HepG2 (cell line): ENCODE measurements around the gene HINT1. TPM values are rescaled to one million over a fixed set of nuclear protein-coding genes. Genes with fewer than 3 reads are reported as not detected.

Source experiments
- AGO2 ChIP-seq: fragments of 200-400 bp; formaldehyde crosslinking; optimal IDR thresholded peaks from 2 replicates; pipeline ENCODE3; 2017; ENCODE audit warnings: mild to moderate bottlenecking, low read depth, low read length, moderate library complexity
- ATF3 ChIP-seq: sonication (generic); formaldehyde crosslinking; IDR thresholded peaks from 2 replicates; pipeline ENCODE4 v1.4.0; 2020; ENCODE audit warnings: missing genetic modification reagents
- ATF7-NPFF ChIP-seq: sonication (generic); formaldehyde crosslinking; IDR thresholded peaks from 2 replicates; pipeline ENCODE4 v1.8.1; 2023; ENCODE audit warnings: mild to moderate bottlenecking, low read depth, missing genetic modification reagents, moderate library complexity
- CENPBD1 ChIP-seq: sonication (generic); formaldehyde crosslinking; IDR thresholded peaks from 2 replicates; pipeline ENCODE4 v1.8.0; 2022; ENCODE audit warnings: missing genetic modification reagents, low read depth, mild to moderate bottlenecking, borderline replicate concordance
- HNF4G ChIP-seq, 2 experiments: sonication (generic) in 1 of 2; formaldehyde crosslinking in 1 of 2; IDR thresholded peaks; 2 replicates each; pipeline versions ENCODE4 v1.4.0 to v1.6.1; 2011 to 2020; ENCODE audit warnings: borderline replicate concordance in 2 of 2, low read depth in 2 of 2, mild to moderate bottlenecking in 2 of 2, low read length in 1 of 2, missing genetic modification reagents in 1 of 2, moderate library complexity in 1 of 2
- IRX3 ChIP-seq: sonication (generic); formaldehyde crosslinking; IDR thresholded peaks from 2 replicates; pipeline ENCODE4 v1.8.1; 2023; ENCODE audit warnings: mild to moderate bottlenecking, low read depth, missing genetic modification reagents, borderline replicate concordance
- MATR3 ChIP-seq: sonication (generic); formaldehyde crosslinking; IDR thresholded peaks from 2 replicates; pipeline ENCODE4 v1.4.0; 2020; ENCODE audit warnings: missing genetic modification reagents
- MIER2 ChIP-seq: IDR thresholded peaks from 2 replicates; pipeline ENCODE4 v1.6.1; 2016; ENCODE audit warnings: missing biosample characterization, missing genetic modification reagents
- MTA3 ChIP-seq: sonication (generic); formaldehyde crosslinking; IDR thresholded peaks from 2 replicates; pipeline ENCODE4 v1.4.0; 2020; ENCODE audit warnings: missing genetic modification reagents
- PHF21A ChIP-seq: sonication (generic); formaldehyde crosslinking; IDR thresholded peaks from 2 replicates; pipeline ENCODE4 v1.5.0; 2020; ENCODE audit warnings: mild to moderate bottlenecking, missing genetic modification reagents
- PITX1 ChIP-seq: sonication (generic); formaldehyde crosslinking; IDR thresholded peaks from 2 replicates; pipeline ENCODE4 v1.5.1; 2020; ENCODE audit warnings: mild to moderate bottlenecking, missing genetic modification reagents
- PRDM10 ChIP-seq: sonication (generic); formaldehyde crosslinking; IDR thresholded peaks from 2 replicates; pipeline ENCODE4 v1.4.0; 2020; ENCODE audit warnings: low read depth, missing genetic modification reagents
- SMAD3 ChIP-seq: sonication (generic); formaldehyde crosslinking; IDR thresholded peaks from 2 replicates; pipeline ENCODE4 v1.4.0; 2020; ENCODE audit warnings: missing genetic modification reagents
- YEATS2 ChIP-seq: sonication (generic); formaldehyde crosslinking; IDR thresholded peaks from 2 replicates; pipeline ENCODE4 v1.4.0; 2020; ENCODE audit warnings: missing genetic modification reagents, borderline replicate concordance
- ZBTB38 ChIP-seq: sonication (generic); formaldehyde crosslinking; IDR thresholded peaks from 2 replicates; pipeline ENCODE4 v1.5.1; 2020; ENCODE audit warnings: mild to moderate bottlenecking, missing genetic modification reagents
- ZNF121 ChIP-seq: sonication (generic); formaldehyde crosslinking; IDR thresholded peaks from 2 replicates; pipeline ENCODE4 v1.5.0; 2020; ENCODE audit warnings: mild to moderate bottlenecking, missing genetic modification reagents
- ZNF597 ChIP-seq: sonication (generic); formaldehyde crosslinking; IDR thresholded peaks from 2 replicates; pipeline ENCODE4 v1.5.0; 2020; ENCODE audit warnings: missing genetic modification reagents
- ZNF644 ChIP-seq: IDR thresholded peaks from 2 replicates; pipeline ENCODE4 v1.6.1; 2016; ENCODE audit warnings: low read depth
- polyA plus RNA-seq, 8 experiments: library from polyadenylated mRNA; depleted of rRNA in 3 of 8; stranded (reverse) in 7 of 8; unstranded in 1 of 8; fragments of >200 nt; fragmentation: Illumina TruSeq in 4 of 8; extraction: Trizol in 4 of 8; gene quantifications; 2 replicates each; pipeline versions ENCODE4 v1.2.1 to v1.2.3, GENCODE V29; 2011 to 2016; ENCODE audit warnings: low read depth in 4 of 8, missing spikeins in 1 of 8, mixed read lengths in 1 of 8; ENCODE audit not compliant: insufficient read depth in 1 of 8
- total RNA-seq, 5 experiments: library from RNA; depleted of rRNA; stranded (reverse); fragments of >200 nt; fragmentation: Illumina TruSeq; extraction: Trizol; gene quantifications; 2 replicates each; pipeline ENCODE4 v1.2.3, GENCODE V29; 2016; ENCODE audit warnings: low read depth in 1 of 5

Gene HINT1
- total and polyA plus RNA-seq, 2 of the 13 experiments (the other 11 are each of a cell fraction or from before 2014, with no cell fraction given): 428 to 997 TPM

GRCh38 chr5:131163276-131164119 lies 1.6 kb downstream of the HINT1 start (continued):
- TF ChIP-seq MIER2 (no peak), AGO2 (no peak), MATR3 (CRISPR knock-in tag) (no peak), YEATS2 (CRISPR knock-in tag) (0 out of 2 replicates have a peak, but pooled peaks have one; percentile 43), ZNF121 (no peak), IRX3 (CRISPR knock-in tag) (no peak), ZNF597 (no peak), ATF7-NPFF (CRISPR knock-in tag) (no peak), PHF21A (CRISPR knock-in tag) (peak; percentile 58; the same call in 1 of the 2 replicates), CENPBD1 (CRISPR knock-in tag) (no peak), HNF4G (IDR thresholded peaks at IDR 0.05; ENCODE audit: borderline replicate concordance, low read depth, low read length) (peak; percentile 95), HNF4G (CRISPR knock-in tag; IDR thresholded peaks at IDR 0.05; ENCODE audit: borderline replicate concordance, low read depth) (no peak; the same call in 1 of the 2 replicates), ATF3 (CRISPR knock-in tag) (no peak), PITX1 (CRISPR knock-in tag) (0 out of 2 replicates have a peak, but pooled peaks have one; percentile 25), PRDM10 (CRISPR knock-in tag) (no peak), ZNF644 (CRISPR knock-in tag) (no peak), SMAD3 (CRISPR knock-in tag) (0 out of 2 replicates have a peak, but pooled peaks have one; percentile 46), ZBTB38 (CRISPR knock-in tag) (no peak), MTA3 (no peak)
